Endodermal cell (in vitro differentiated cells): Measurements from ENCODE around the gene ZXDB. TPM values are rescaled to one million over a fixed set of nuclear protein-coding genes. Genes with fewer than 3 reads are reported as not detected.

Experiments
- DNase-seq: peaks from one replicate; pipeline ENCODE4 v3.0.0-alpha.2; 2017
- H3K27ac ChIP-seq: 2 replicates; pipeline ENCODE4 v1.5.1; 2013; ENCODE audit warnings: mild to moderate bottlenecking, low read depth, low read length, moderate library complexity
- H3K27me3 ChIP-seq: 2 replicates; pipeline ENCODE4 v1.6.1; 2013; ENCODE audit warnings: mild to moderate bottlenecking, low read length, moderate library complexity; ENCODE audit not compliant: insufficient read depth, control insufficient read depth, poor library complexity, severe bottlenecking
- H3K36me3 ChIP-seq: 2 replicates; pipeline ENCODE4 v1.7.0; 2013; ENCODE audit warnings: mild to moderate bottlenecking, low read length, moderate library complexity; ENCODE audit not compliant: control insufficient read depth, insufficient read depth
- H3K4me1 ChIP-seq: one replicate; pipeline ENCODE4 v1.7.0; 2013; ENCODE audit warnings: low read length; ENCODE audit not compliant: control insufficient read depth, insufficient read depth
- H3K4me3 ChIP-seq: 2 replicates; pipeline ENCODE4 v1.5.1; 2013; ENCODE audit warnings: mild to moderate bottlenecking, low read length, moderate library complexity
- H3K9ac ChIP-seq: 2 replicates; pipeline ENCODE4 v1.6.1; 2013; ENCODE audit warnings: mild to moderate bottlenecking, low read length, moderate library complexity; ENCODE audit not compliant: poor library complexity, severe bottlenecking; ENCODE audit errors: extremely low read depth
- H3K9me3 ChIP-seq: 2 replicates; pipeline ENCODE4 v1.6.1; 2013; ENCODE audit warnings: mild to moderate bottlenecking, low read length, moderate library complexity; ENCODE audit not compliant: control insufficient read depth
- H3K27ac Mint-ChIP-seq: 2 replicates; pipeline ENCODE4 v1.8.0; 2020; ENCODE audit warnings: mixed read lengths
- H3K27me3 Mint-ChIP-seq: 2 replicates; pipeline ENCODE4 v1.8.0; 2021; ENCODE audit warnings: mild to moderate bottlenecking, mixed read lengths; ENCODE audit not compliant: insufficient read depth
- H3K36me3 Mint-ChIP-seq: 2 replicates; pipeline ENCODE4 v1.8.0; 2020; ENCODE audit warnings: low read depth, mixed read lengths
- H3K4me1 Mint-ChIP-seq: 2 replicates; pipeline ENCODE4 v1.8.0; 2020; ENCODE audit warnings: mixed read lengths
- H3K4me3 Mint-ChIP-seq: 2 replicates; pipeline ENCODE4 v1.8.0; 2020; ENCODE audit warnings: mild to moderate bottlenecking, moderate library complexity, mixed read lengths
- H3K9me3 Mint-ChIP-seq: 2 replicates; pipeline ENCODE4 v1.8.0; 2020; ENCODE audit warnings: mild to moderate bottlenecking, mixed read lengths
- WGBS, 2 experiments: methylation state at CpG; one replicate each; pipeline versions ENCODE4 v1.1.5 to v1.1.7; 2013; ENCODE audit warnings: missing lambda C conversion rate in 2 of 2, mixed read lengths in 1 of 2; ENCODE audit not compliant: insufficient coverage in 1 of 2, insufficient read length in 1 of 2; 5-methylcytosine and 5-hydroxymethylcytosine counted together
- total RNA-seq, 2 donors: library from RNA; stranded (reverse); fragmentation: NEBNext Ultra II Directional in 1 of 2; extraction: Animal tissue kit (Norgen Biotek cat#: 25700) in 1 of 2; gene quantifications; 2 replicates in 1 of 2; 3 replicates in 1 of 2; pipeline ENCODE4 v1.2.1, GENCODE V29; 2021
- TF ChIP-seq, protein P1 (sequence below): fragments of 200-600 bp; sonication (generic); conservative IDR thresholded peaks from 2 replicates; pipeline ENCODE4 v1.5.0; 2021; ENCODE audit warnings: antibody characterized with exemption, mild to moderate bottlenecking

The ZXDB gene
- total RNA-seq, 2 donors from 2014 or later = 7.5 to 8.5 TPM

GRCh38 chrX:57640674-57641016, 48.8 kb downstream of the ZXDB start:
- H3K27me3 ChIP-seq = no peaks in the 10 kb centered on the region
- 90% methylated on average over 2 of the region's 4 CpGs; no CpG with 5 or more reads in 1 of the 2 experiments for WGBS, 2 experiments
- no peak overlapping the region for H3K27ac Mint-ChIP-seq
- TF ChIP-seq, protein P1, sequence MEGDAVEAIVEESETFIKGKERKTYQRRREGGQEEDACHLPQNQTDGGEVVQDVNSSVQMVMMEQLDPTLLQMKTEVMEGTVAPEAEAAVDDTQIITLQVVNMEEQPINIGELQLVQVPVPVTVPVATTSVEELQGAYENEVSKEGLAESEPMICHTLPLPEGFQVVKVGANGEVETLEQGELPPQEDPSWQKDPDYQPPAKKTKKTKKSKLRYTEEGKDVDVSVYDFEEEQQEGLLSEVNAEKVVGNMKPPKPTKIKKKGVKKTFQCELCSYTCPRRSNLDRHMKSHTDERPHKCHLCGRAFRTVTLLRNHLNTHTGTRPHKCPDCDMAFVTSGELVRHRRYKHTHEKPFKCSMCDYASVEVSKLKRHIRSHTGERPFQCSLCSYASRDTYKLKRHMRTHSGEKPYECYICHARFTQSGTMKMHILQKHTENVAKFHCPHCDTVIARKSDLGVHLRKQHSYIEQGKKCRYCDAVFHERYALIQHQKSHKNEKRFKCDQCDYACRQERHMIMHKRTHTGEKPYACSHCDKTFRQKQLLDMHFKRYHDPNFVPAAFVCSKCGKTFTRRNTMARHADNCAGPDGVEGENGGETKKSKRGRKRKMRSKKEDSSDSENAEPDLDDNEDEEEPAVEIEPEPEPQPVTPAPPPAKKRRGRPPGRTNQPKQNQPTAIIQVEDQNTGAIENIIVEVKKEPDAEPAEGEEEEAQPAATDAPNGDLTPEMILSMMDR = no peak
- H3K9me3 Mint-ChIP-seq = peaks cover 77% of the 10 kb centered on the region
- H3K9me3 ChIP-seq = no peaks in the 10 kb centered on the region
- no peak overlapping the region for H3K27ac ChIP-seq
- no peak overlapping the region for H3K9ac ChIP-seq
- H3K27me3 Mint-ChIP-seq = no peaks in the 10 kb centered on the region
- H3K36me3 ChIP-seq = no peaks in the 10 kb centered on the region
- no peaks in the 10 kb centered on the region for H3K4me1 Mint-ChIP-seq
- H3K4me1 ChIP-seq = no peaks in the 10 kb centered on the region
- no peak for DNase-seq
- H3K4me3 Mint-ChIP-seq = no peak overlapping the region
- no peak overlapping the region for H3K4me3 ChIP-seq
- H3K36me3 Mint-ChIP-seq = peaks cover 4% of the 10 kb centered on the region

GRCh38 chrX:57641338-57641737, 49.5 kb downstream of the ZXDB start:
- Histone ChIP-seq H3K36me3 (no peaks in the 10 kb centered on the region), H3K9me3 (no peaks in the 10 kb centered on the region), H3K9ac (no peak overlapping the region), H3K27me3 (no peaks in the 10 kb centered on the region), H3K4me1 (no peaks in the 10 kb centered on the region), H3K4me3 (no peak overlapping the region), H3K27ac (no peak overlapping the region)
- no peak overlapping the region for H3K27ac Mint-ChIP-seq
- no peak overlapping the region for H3K4me3 Mint-ChIP-seq
- TF ChIP-seq, protein P1 = no peak
- no peak for DNase-seq
- H3K36me3 Mint-ChIP-seq = peaks cover 4% of the 10 kb centered on the region
- WGBS, 2 experiments = no CpG with 5 or more reads among the region's 2 CpGs
- H3K27me3 Mint-ChIP-seq = no peaks in the 10 kb centered on the region
- no peaks in the 10 kb centered on the region for H3K4me1 Mint-ChIP-seq
- H3K9me3 Mint-ChIP-seq = peaks cover 74% of the 10 kb centered on the region

DNA sequence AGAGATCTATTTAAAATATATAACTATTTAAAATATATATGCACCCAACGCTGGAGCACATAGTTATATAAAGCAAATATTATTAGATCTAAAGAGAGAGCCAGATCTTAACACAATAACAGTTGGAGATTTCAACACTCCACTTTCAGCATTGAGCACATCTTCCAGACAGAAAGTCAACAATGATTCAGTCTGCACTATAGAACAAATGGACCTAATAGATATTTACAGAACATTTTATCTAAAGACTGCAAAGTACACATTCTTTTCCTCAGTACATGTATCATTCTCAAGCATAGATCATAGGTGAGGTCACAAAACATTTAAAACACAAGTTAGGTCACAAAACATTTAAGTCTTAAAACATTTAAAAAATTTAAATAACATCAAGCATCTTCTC, 51.9 kb downstream of the ZXDB start:
- H3K4me1 Mint-ChIP-seq = peaks cover 10% of the 10 kb centered on the region
- peaks cover 1% of the 10 kb centered on the region for H3K27me3 Mint-ChIP-seq
- H3K36me3 ChIP-seq = no peaks in the 10 kb centered on the region
- no peak overlapping the region for H3K27ac ChIP-seq
- no peaks in the 10 kb centered on the region for H3K27me3 ChIP-seq
- WGBS, 2 experiments = no CpG with 5 or more reads among the region's 1 CpG
- peaks cover 55% of the 10 kb centered on the region for H3K9me3 Mint-ChIP-seq
- H3K4me1 ChIP-seq = peaks cover 3% of the 10 kb centered on the region
- H3K9me3 ChIP-seq = no peaks in the 10 kb centered on the region
- H3K36me3 Mint-ChIP-seq = peaks cover 4% of the 10 kb centered on the region
- no peak overlapping the region for H3K4me3 Mint-ChIP-seq
- no peak overlapping the region for H3K27ac Mint-ChIP-seq
- no peak for DNase-seq
- no peak overlapping the region for H3K9ac ChIP-seq
- no peak overlapping the region for H3K4me3 ChIP-seq
- TF ChIP-seq, protein P1 = no peak
